HG03565 (cell line): ENCODE measurements around the gene EDRF1.

ENCODE experiments used
- ATAC-seq: cut with Tn5 transposase; IDR thresholded peaks from one replicate; pipeline ENCODE4 v1.9.1; 2021; ENCODE audit warnings: mild to moderate bottlenecking, moderate library complexity; ENCODE audit not compliant: unreplicated experiment

EDRF1 gene

DNA sequence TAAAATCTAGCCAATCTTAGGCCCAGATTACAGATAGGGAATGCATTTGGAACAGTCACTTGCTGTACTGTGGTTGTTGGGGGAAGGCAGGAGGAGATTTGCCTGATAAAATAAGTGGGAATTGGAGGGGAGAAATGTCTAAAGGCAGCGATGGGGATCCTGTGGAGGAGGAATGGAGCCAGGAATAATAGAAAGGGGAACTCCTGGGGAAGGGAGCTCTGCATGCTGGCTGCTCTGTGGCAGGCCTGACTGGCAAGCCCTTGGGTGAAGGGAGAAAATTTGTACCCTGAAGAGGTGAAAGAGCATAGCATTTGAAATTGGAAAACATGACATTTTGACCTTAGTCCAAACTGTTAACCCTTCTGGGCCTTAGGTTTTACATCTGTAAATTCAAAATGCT lies 42.5 kb downstream of the EDRF1 start:
- no peak for ATAC-seq

DNA sequence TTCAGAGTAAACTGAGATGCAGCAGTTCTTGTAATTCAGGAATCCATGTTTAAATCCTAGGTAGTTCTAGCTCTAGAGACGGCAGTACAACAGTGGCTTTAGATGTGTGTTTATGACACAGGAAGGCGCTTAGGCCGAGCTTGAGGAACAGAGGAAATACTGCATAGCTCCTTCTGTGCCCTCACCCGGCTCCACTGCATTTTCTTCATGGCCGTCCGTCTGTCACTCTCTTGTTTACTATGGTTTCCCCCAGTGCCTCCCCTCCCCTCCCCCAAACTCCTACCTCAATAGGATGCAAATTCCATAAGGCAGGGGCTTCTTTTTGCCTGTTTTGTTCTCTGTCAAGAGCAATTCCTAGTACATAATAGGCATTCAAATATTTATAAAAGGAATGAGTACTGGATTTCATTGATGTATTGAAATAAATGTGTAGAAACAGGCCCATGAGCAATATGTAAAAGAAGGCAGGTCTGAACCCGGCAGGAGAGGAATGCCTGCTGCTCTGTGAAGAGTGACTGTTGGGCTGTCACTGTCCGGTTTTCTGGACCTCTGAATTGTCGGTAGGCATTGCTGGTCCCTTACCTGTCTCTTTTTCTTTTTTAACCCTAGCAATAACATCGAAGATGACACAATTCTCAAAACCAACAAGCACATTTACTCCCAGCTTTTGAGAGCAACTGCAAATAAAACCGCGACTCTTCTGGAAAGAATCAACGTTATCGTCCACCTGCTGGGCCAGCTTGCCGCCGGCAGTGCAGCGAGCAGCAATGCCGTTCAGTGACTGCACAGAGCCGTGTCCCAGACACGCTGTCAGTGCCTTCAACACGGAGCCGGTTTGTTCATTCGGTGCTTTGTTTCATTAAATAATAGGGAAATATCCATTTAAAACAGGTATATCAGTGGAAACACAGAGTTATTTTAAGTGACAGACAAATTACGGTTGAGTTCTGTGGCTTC lies 43.5 kb downstream of the EDRF1 start:
- ATAC-seq, result no peak

DNA sequence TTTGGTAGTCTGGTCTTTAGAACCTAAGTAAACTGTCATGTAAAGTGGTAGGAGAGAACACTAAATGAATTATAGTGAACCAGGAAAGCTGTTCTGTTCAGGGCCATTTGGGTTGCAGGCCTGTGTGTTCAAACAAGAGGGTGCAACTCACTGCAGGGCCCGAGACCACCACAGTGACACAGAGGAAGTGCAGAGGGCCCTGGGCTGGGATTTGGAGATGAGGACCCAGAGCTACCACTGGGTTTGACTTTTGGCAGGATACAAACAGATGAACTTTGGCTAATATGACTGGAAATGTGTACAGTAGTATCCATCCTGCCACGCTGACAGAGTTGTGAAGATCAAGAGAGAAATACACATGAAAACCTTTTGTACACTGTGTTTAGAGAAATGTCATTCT lies 46.3 kb downstream of the EDRF1 start:
- no peak for ATAC-seq

DNA sequence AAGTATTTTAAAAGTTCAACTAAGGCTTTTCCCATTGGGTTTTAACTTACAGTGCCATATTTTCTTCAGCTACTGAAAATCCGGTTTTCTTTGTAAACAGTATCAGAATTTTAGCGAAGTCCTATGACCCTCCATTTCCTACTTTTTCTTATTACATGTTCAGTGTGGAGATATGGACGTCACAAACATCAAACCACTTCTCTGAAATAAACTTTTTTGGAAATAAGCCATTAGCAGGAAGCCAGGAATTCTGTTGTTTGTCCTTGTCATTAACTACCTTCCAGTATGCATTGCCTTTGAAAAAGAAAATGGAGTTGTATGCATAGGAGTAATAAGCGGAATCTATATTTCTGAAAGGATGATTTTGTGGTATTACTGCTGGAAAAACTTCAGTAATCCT lies 47.0 kb downstream of the EDRF1 start:
- ATAC-seq, result no peak

DNA sequence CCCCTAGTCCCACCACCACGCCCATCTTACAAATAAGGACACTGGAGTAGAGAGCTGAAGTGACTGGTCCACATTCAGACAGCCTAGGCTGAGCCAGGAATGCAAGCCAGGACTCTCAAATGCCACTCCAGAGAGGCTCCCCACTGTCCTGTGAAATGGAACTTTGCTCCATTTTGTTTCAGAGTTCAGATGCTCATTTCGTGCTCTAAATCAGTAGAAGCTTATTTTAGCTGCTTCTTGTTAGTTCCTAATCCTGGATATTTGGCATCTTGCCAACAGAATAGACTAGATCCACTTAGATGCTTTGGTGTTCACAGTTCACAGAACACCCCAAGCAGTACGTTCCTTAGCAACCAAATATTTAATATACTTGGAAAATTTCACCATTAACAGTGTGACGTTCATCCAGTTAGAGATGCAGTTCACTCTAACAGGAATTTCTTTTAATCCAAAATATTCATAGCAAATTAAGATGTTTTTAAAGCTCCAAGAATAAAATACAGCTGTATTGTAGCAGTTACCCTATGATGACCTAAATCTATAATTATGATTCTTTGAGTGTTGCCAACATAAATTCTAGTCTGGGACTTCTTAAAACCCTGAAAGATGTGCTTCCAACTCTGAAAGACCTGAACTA lies 48.8 kb downstream of the EDRF1 start:
- ATAC-seq, result no peak

DNA sequence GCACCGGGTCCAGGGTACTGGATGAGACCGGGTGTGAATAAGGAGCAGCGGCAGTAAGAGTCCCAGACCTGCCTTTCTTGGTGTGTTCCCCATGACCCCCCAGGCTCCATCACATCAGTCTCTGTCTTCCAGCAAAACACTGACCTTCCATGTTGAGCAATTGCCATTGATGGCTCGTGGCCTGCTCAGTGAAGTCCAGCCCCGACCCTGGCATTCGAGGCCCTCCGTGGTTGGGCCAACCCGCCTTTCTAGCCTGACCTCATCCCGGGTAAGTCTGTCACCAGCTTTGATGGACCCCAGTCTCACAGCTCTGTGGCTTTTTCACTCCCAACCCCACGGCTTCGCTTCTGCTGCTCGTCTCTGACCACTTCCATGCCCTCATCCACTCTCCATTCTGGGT lies 49.7 kb downstream of the EDRF1 start:
- no peak for ATAC-seq

DNA sequence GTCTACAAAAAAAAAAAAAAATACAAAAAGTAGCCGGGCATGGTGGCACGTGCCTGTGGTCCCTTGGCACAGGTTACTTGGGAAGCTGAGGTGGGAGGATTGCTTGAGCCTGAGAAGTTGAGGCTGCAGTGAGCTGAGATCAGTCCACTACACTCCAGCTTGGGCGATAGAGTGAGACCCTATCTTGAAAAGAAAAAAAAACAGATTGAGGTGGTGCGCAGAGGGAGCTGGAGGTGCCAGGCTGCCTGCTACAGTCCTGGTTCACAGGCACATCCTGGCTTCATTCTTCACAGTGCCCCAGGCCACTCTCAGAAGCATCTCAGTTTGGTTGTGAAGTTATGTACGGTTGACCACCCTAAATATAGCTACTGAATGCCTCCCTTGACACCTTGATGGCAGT lies 51.3 kb downstream of the EDRF1 start:
- no peak for ATAC-seq

DNA sequence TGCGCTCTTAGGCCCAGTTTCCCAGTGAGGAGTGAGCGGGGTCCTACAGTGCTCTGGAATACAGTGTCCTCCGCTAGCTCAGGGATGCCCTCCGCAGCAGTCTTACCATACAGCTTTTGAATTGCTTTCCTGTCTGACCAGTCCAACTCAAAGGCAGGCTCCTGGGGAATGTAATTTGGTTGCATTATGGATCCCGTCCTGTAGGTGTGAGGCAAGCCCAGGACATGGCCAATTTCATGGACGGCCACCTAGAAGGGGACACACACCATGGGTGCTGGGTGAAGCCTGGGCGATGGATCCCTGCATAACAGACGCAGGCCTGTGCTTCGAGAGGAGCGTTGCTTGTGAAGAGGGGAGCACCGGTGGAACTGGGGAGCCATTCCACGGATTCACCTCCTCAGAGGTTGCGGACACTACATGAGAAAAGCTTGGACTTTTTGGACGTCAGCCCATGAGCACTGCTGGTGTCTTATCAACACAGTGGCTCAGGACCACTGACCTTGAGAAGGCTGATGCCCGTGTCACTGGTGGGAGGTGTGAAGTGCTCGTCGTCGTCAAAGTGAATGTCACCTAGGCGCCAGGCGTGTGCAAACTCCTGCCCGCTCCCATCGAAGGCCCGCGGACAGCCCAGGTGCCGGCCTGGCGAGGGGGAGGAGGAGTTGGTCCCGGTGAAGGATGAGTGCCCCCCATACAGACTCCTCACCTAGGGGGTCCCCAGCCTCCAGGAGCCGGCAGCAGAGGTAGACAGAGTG lies 52.8 kb downstream of the EDRF1 start:
- no peak for ATAC-seq

DNA sequence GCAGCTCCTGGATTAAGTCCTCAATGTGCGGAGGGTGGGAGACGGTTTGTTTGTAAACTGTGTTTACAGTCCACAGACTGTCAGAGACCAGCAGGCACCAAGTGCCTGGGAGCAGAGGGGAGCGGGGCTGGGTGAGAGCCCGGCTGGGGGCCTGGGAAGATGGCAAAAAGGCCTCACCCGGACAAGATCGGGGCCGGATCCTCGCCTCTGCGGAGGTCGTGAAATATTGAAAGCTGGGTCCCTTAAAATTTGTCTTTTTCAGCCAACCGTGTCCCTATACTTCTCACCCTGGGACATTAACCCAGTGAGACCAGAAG lies 53.3 kb downstream of the EDRF1 start:
- no peak for ATAC-seq

DNA sequence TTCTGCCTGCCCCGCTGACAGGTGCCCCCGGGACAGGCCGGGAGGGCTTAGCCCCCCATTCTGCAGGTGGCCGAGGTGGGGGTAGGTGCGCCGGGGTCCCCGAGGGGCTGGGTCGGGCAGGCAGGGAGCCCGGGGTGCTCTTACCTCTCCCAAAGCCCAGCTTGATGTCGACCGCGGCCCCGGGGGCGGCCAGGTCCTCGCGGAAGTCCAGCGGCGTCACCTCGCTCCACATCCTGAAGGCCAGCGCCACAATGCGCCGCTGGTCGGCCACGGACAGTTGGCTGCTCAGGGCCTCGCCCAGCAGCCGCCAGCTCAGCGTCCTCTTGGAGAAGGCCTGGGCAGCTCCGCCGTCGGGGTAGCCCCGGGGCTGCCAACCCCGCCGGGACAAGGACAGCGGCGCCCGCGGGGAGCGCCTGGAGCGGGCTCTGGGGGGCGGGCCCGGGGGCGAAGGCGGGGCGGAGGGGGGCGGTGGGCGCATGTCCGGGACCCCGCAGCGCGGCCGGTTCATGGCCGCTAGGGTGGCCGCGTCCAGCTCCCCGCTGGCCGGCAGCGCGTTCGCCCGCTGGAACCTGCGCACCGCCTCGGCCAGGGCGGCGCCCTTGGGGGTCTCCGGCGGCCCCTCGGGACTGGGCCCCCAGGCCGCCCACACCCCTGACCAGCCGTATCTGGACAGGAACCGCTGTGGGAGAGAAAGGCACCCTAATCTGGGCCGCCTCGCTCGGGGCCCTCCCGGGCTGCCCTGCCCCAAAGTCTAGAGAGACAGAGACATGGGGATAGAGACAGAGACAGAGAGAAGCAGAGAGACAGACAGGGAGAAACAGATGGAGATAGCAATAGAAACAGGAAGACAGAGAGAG lies 54.4 kb downstream of the EDRF1 start:
- no peak for ATAC-seq

DNA sequence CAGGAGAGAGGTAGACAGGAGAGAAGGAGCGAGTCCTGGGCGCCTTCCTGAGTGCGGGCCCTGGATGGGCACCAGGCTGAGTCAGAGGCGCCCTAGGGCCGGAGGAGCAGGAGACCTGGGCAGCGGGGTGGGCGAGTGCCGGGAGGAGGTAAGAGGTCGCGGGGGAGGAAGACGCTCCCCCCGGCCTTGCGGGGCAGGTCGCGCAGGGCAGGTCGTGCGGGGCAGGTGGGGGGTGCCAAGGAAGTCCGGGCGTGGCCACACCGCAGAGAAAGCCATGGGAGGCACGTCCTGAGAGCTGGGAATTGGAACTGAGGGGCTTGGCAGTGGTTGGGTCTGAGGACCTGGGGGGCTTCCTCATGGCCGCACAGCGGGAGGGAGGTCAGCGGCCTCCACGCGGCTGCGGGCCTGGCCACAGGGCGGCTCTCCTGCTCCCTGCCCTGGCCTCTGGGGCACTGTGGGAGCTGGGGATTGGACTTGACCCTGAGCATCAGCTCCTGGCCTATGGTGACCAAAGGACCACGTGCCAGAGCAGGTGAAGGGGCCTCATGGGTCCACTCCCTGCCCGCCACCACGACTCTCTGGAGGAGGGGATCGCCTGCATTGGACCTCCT lies 55.2 kb downstream of the EDRF1 start:
- ATAC-seq, result no peak

DNA sequence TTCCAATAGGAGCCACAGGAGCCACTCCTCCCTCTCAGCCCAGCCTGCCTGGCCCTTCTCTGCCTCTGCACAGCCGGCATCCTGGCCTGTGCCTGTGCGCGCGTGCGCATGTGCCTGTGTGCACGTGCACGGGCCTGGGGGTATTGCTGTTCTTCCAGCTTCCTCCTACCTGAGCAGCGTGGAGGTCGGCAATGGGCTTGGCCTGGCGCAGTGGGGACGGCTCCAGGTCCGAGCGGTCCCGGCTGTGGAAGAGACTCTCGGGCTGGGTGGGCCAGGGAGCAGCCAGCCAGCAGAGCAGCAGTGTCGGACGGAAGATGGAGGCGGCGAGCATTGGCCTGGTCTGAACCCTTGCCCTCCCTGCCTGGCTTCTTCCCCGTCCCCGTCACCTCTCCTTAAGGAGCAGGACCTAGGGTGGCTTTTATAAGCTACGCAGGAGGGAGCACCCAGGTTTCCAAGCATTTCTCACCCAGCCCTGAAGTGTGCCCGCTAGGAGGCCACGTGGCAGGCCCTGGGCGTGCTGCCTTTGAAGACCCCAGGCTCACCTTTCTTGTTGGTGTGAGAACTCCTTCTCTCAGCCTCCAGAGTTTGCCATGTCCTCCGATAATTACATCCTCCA lies 56.1 kb downstream of the EDRF1 start, which contains the start of gene MMP21:
Gene MMP21 (minus strand): TSS at position 331 of the 616 bp plus-strand sequence. CDS start 0 bp downstream, at position 331.
- no peak for ATAC-seq

DNA sequence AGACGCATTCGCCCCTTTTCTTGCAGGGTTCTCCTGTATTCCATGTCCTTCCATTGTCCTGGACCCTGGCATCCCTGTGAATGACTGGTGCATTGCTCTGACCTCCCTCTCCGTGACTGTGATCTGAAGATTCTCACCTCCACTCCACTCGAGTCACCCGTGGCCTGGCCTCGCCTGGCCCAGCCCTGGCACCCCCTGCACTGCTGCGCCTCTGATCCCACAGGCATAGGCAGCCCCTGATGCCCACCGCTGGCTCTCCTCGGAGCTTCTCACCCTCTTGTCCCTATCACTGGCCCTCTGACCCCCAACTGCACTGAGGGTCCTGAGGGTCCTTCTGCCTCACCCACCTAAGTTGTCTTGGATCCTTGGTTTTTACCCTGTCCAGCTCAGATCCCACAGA lies 58.3 kb downstream of the EDRF1 start:
- no peak for ATAC-seq

DNA sequence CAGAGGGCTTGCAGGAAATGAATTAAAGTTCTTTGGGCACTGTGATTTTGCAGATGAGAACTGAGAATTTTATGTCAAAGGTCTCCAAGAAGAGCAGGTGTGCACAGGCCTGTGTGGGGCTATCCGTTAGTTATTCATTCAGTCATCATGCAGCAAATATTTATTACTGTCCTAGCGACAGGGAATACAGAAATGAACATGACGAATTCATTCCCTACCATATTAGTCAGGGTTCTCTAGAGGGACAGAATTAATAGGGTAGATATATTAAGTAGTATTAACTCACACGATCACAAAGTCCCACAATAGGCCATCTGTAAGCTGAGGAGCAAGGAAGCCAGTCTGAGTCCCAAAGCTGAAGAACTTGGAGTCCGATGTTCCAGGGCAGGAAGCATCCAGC lies 59.0 kb downstream of the EDRF1 start:
- no peak for ATAC-seq

DNA sequence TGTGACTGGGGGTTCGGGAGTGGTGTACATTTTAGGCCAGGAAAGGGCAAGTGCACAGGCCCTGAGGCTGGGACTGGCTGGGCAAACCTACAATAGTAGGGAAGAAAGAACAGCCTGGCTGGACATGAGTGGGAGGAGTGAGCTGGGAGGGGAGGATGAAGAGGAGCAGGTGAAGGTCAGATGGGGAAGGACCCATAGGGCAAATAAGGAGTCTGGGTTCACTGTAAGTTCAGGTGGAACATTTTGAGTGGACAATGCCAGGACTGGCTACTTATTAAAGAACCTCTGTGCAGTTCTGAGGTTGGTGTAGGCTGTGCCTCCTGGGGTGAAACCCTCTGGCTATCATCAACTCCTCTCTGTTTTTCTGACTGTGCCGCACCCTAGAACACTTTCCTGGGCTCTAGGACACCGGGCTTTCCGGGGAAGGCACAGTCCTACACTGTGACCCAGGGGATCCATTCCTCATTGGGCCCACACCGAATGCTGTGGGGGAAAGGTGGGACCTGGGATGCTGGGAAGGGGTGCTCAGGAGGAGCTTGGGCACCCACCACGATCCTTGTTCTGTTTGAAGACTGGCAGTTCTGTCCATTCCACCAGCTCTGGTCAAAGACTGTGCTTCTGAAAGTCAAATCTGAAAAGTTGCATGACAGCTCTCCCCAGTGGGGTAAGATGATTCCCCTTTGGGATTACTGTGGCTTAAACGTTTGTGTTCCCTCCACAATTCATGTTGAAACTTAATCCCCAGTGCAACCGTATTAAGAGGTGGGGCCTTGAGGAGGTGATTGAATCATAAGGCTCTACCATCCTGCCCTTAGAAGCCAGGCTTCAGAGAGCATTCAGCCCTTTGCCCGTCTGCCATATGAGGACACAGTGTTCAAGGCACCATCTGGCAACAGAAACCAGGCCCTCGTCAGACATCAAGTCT lies 60.2 kb downstream of the EDRF1 start:
- no peak for ATAC-seq

DNA sequence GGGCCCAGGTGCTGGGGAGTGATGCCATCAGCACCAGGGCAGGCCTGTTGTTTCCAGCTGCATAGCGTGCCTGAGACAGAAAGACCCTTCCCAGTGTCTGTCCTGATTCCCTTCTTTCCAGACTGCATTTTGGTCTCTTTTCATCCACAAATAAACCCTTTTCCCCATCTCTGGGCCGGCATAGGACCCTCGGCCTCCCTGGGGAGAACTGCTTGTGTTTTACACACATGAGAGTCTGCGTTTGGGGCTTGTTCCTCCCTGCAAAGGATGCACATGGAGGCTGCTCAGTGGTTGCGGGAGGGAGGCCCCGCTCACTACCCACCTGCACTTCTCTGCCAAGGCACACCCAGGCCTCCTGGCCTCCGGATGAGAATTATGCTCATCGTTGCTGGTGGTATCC lies 61.9 kb downstream of the EDRF1 start:
- no peak for ATAC-seq

DNA sequence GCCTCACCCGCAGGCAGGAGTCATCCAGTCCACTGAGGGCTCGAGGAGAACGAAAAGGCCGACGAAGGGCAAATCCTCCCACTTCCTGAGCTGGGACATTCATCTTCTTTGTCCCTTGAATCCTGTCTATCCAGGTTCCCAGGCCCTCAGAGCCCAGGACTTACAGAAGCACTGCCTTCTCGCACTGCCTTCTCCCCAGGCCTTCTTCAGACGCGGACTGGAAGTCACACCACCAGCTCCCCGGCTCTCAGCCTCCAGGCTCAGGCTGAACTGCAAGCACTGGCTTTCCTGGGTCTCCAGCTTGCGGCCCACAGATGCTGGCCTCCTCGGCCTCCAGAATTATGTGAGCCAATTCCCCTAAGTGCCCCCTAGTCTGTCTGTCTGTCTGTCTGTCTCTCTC lies 62.5 kb downstream of the EDRF1 start:
- no peak for ATAC-seq

DNA sequence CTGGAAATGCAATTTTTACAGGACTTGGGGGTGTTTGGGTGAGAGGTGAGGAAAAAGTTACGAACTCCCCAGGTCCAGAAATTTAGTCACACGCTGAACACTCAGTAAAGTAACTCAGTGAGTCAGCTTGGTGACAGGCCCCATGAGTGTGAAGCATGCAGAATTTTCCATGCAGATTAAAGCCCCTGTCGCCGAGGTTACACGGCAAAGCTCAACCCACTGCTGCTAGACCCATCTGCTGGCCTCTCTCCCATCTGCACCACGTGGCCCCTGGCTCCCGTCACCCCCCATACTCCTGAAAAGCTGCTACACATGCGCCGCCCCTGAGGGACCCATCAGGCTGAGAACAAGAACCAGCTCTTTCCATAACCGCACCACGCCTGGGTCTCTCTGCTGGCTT lies 63.1 kb downstream of the EDRF1 start:
- ATAC-seq, result no peak

DNA sequence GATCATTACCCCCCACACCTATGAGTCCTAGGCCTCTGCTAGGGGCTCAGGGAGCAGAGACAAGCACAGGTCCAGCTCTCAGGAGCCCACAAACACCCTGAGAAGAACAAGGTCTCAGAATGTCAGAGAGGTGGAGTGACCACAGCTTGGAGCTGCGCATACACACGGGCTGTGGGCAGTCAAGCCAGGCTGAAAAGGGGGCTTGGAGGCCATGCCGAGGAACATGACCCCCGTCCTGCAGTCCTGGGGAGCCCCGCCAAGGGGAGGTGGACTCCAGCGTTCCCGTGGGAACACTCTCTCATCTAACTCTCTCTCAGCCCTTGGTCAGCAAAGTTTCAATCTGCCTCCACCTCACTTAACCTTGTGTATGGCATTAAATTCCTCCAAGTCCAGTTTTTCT lies 63.9 kb downstream of the EDRF1 start:
- no peak for ATAC-seq
